ENCODE measurements around the gene DDX49. TPM values are rescaled to one million over a fixed set of nuclear protein-coding genes. Genes with fewer than 3 reads are reported as not detected.
"Not testable (repeated sequence)": the region's sequence is repeated elsewhere in the genome, so short reads cannot be mapped to it uniquely, and the experiment has no call there.

The DDX49 gene
- total and polyA plus RNA-seq, 2 donors (not counting 1 experiment from before 2014, with no cell fraction given): 38.9 to 47.5 TPM

DNA sequence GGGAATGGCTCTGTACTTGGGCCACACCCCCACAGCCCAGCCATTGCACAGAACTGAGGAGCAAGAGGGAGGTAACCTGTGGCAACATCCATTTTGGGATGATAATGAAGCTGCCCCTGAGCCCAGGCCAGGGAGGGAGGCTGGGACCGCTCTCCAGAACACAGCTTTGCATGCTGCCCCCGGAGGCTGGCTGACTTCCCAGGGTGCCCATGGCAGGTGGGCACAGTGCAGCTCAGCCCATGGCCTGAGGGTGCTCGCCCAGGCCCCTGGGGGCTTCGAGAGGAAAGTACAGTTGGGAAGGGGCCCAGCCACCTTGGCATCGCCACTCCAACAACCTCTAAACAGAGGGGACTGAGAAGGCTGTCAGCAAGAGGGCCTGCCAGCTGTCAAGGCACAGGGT lies 6.0 kb upstream of the DDX49 start:
- ATAC-seq (ENCODE audit: low read depth) (no peak), DNase-seq (no peak)
- H3K36me3 ChIP-seq (replicated peaks in 1 of 2; ENCODE audit: control extremely low read depth in 1 of 2, control insufficient read depth in 1 of 2, extremely low read depth in 1 of 2, insufficient read depth in 2 of 2, low read length in 1 of 2): peaks cover 0 to 50% of the 10 kb centered on the region in 2 experiments
- WGBS (ENCODE audit: insufficient coverage): 100% methylated on average over 3 of the region's 5 CpGs
- H4K20me1 ChIP-seq (ENCODE audit: control insufficient read depth, insufficient read depth, low read length, poor library complexity, severe bottlenecking): peaks cover 77% of the 10 kb centered on the region
- no peaks in the 10 kb centered on the region for H3K27me3 ChIP-seq (replicated peaks in 1 of 4; ENCODE audit: control extremely low read depth in 1 of 4, control insufficient read depth in 3 of 4, insufficient read depth in 4 of 4, low read length in 3 of 4)
- CTCF ChIA-PET: no interaction called here
- Mint-ChIP-seq H3K27me3 (no peaks in the 10 kb centered on the region), H3K4me3 (no peak overlapping the region), H3K9me3 (ENCODE audit: insufficient read depth) (no peaks in the 10 kb centered on the region), H3K4me1 (peaks cover 24% of the 10 kb centered on the region), H3K27ac (no peak overlapping the region)
- H3K4me2 ChIP-seq (replicated peaks; ENCODE audit: low read depth, low read length, poor library complexity, severe bottlenecking): no peak overlapping the region
- peaks cover 84% of the 10 kb centered on the region for H3K79me2 ChIP-seq (ENCODE audit: control insufficient read depth, insufficient read depth, low read length)
- H3K27ac ChIP-seq (ENCODE audit: low read length in 2 of 2): no peak overlapping the region
- H2AFZ ChIP-seq (ENCODE audit: insufficient read depth, low read depth, low read length, poor library complexity, severe bottlenecking): no peak overlapping the region
- TF ChIP-seq, protein P1, sequence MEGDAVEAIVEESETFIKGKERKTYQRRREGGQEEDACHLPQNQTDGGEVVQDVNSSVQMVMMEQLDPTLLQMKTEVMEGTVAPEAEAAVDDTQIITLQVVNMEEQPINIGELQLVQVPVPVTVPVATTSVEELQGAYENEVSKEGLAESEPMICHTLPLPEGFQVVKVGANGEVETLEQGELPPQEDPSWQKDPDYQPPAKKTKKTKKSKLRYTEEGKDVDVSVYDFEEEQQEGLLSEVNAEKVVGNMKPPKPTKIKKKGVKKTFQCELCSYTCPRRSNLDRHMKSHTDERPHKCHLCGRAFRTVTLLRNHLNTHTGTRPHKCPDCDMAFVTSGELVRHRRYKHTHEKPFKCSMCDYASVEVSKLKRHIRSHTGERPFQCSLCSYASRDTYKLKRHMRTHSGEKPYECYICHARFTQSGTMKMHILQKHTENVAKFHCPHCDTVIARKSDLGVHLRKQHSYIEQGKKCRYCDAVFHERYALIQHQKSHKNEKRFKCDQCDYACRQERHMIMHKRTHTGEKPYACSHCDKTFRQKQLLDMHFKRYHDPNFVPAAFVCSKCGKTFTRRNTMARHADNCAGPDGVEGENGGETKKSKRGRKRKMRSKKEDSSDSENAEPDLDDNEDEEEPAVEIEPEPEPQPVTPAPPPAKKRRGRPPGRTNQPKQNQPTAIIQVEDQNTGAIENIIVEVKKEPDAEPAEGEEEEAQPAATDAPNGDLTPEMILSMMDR (IDR thresholded peaks at IDR 0.05): no peak
- no peak for TF ChIP-seq EZH2 (IDR thresholded peaks at IDR 0.05; ENCODE audit: borderline replicate concordance, insufficient read depth, low read depth, low read length, poor library complexity, severe bottlenecking)
- no peaks in the 10 kb centered on the region for H3K9me3 ChIP-seq (ENCODE audit: control extremely low read depth in 1 of 3, control insufficient read depth in 2 of 3, insufficient read depth in 1 of 3, low read length in 2 of 3)
- H3K4me3 ChIP-seq (ENCODE audit: control extremely low read depth in 1 of 5, extremely low read depth in 1 of 5, insufficient read depth in 1 of 5, low read depth in 2 of 5, low read length in 4 of 5): no peak overlapping the region
- H3K4me1 ChIP-seq (ENCODE audit: control insufficient read depth in 2 of 2, insufficient read depth in 2 of 2, low read length in 2 of 2): peaks cover 7 to 14% of the 10 kb centered on the region in 2 donors
- no peak overlapping the region for H3K9ac ChIP-seq (ENCODE audit: low read length)
- intact Hi-C loops (cut with micrococcal nuclease): no loop called here
- POLR2A ChIA-PET: no interaction called here

DNA sequence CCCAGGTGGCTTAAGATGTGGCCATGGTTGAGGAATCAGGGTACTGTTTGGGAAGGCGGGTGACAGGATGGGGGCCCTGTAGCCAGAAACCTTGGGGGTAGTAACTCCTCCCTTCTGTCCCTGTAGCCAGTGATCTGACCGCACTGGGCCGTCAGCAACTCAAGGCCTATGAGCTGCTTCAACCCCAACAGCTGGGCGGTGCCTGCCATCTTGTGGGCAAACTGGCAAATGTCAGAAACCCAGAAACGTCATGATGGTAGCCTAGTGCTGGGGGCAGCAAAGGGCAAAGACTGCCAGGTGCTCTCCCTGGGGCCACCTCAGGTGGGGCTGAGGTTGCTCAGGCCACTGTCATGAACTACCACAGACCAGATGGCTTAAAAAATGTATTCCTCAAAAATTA lies 3.9 kb upstream of the DDX49 start:
- Histone ChIP-seq H3K9me3 (ENCODE audit: control extremely low read depth in 1 of 3, control insufficient read depth in 2 of 3, insufficient read depth in 1 of 3, low read length in 2 of 3) (no peaks in the 10 kb centered on the region), H3K36me3 (replicated peaks in 1 of 2; ENCODE audit: control extremely low read depth in 1 of 2, control insufficient read depth in 1 of 2, extremely low read depth in 1 of 2, insufficient read depth in 2 of 2, low read length in 1 of 2) (peaks cover 0 to 33% of the 10 kb centered on the region in 2 experiments), H3K4me3 (ENCODE audit: control extremely low read depth in 1 of 5, extremely low read depth in 1 of 5, insufficient read depth in 1 of 5, low read depth in 2 of 5, low read length in 4 of 5) (no peak overlapping the region), H4K20me1 (ENCODE audit: control insufficient read depth, insufficient read depth, low read length, poor library complexity, severe bottlenecking) (peaks cover 67% of the 10 kb centered on the region), H3K27ac (ENCODE audit: low read length in 2 of 2) (no peak overlapping the region), H3K4me2 (replicated peaks; ENCODE audit: low read depth, low read length, poor library complexity, severe bottlenecking) (no peak overlapping the region), H3K79me2 (ENCODE audit: control insufficient read depth, insufficient read depth, low read length) (peaks cover 86% of the 10 kb centered on the region), H3K27me3 (replicated peaks in 1 of 4; ENCODE audit: control extremely low read depth in 1 of 4, control insufficient read depth in 3 of 4, insufficient read depth in 4 of 4, low read length in 3 of 4) (no peaks in the 10 kb centered on the region), H3K9ac (ENCODE audit: low read length) (no peak overlapping the region), H3K4me1 (ENCODE audit: control insufficient read depth in 2 of 2, insufficient read depth in 2 of 2, low read length in 2 of 2) (peaks cover 17 to 26% of the 10 kb centered on the region in 2 donors), H2AFZ (ENCODE audit: insufficient read depth, low read depth, low read length, poor library complexity, severe bottlenecking) (no peak overlapping the region)
- WGBS (ENCODE audit: insufficient coverage): 72% methylated on average over 5 of the region's 5 CpGs
- Mint-ChIP-seq H3K9me3 (ENCODE audit: insufficient read depth) (no peaks in the 10 kb centered on the region), H3K4me3 (peak overlapping the region; percentile 39), H3K27ac (peak overlapping the region; percentile 56), H3K4me1 (peaks cover 40% of the 10 kb centered on the region), H3K27me3 (no peaks in the 10 kb centered on the region)
- DNase-seq: peak; percentile 57
- POLR2A ChIA-PET: no interaction called here
- intact Hi-C loops (cut with micrococcal nuclease): loop anchor here (5.0 kb wide), 2 partner anchors 83 to 1403 kb away; partner anchors contain the start of genes PGLS and UPF1
- ATAC-seq (ENCODE audit: low read depth): no peak
- CTCF ChIA-PET: interaction anchor here (0.6 to 0.8 kb wide), 2 partner anchors 71 to 395 kb away, joined by 3 read pairs; no protein-coding TSS in a partner anchor
- TF ChIP-seq EZH2 (IDR thresholded peaks at IDR 0.05; ENCODE audit: borderline replicate concordance, insufficient read depth, low read depth, low read length, poor library complexity, severe bottlenecking): no peak
- TF ChIP-seq, protein P1 (IDR thresholded peaks at IDR 0.05): peak; percentile 38

DNA sequence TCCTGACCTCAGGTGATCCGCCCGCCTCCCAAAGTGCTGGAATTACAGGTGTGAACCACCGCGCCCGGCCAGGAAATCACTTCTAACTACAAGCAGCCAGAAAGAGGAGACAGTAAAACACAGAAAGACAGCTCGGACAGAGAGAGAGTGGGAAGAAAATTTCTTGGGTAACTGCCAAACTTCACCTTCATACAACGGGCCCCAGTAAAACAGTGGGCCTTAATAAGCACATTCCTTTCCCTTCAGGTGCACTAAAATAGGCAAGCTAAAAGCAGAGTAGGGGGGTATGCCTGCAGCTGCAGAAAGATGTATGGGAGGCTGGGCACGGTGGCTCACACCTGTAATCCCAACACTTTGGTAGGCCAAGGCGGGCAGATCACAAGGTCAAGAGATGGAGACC lies 1.9 kb upstream of the DDX49 start:
- WGBS (ENCODE audit: insufficient coverage): no CpG with 5 or more reads among the region's 9 CpGs
- H3K9ac ChIP-seq (ENCODE audit: low read length): not testable (repeated sequence)

More for the DNA sequence above, 1.9 kb upstream of the DDX49 start:
- H3K4me2 ChIP-seq (replicated peaks; ENCODE audit: low read depth, low read length, poor library complexity, severe bottlenecking); H3K27me3 Mint-ChIP-seq; H3K27me3 ChIP-seq (replicated peaks in 1 of 4; ENCODE audit: control extremely low read depth in 1 of 4, control insufficient read depth in 3 of 4, insufficient read depth in 4 of 4, low read length in 3 of 4); H3K4me3 ChIP-seq (ENCODE audit: control extremely low read depth in 1 of 5, extremely low read depth in 1 of 5, insufficient read depth in 1 of 5, low read depth in 2 of 5, low read length in 4 of 5); ATAC-seq (ENCODE audit: low read depth); H3K9me3 ChIP-seq (ENCODE audit: control extremely low read depth in 1 of 3, control insufficient read depth in 2 of 3, insufficient read depth in 1 of 3, low read length in 2 of 3); H3K27ac ChIP-seq (ENCODE audit: low read length in 2 of 2); H3K9me3 Mint-ChIP-seq (ENCODE audit: insufficient read depth); CTCF ChIA-PET; DNase-seq; H2AFZ ChIP-seq (ENCODE audit: insufficient read depth, low read depth, low read length, poor library complexity, severe bottlenecking): not testable (repeated sequence)
- peaks cover 0 to 37% of the 10 kb centered on the region in 2 experiments for H3K36me3 ChIP-seq (replicated peaks in 1 of 2; ENCODE audit: control extremely low read depth in 1 of 2, control insufficient read depth in 1 of 2, extremely low read depth in 1 of 2, insufficient read depth in 2 of 2, low read length in 1 of 2)
- H3K4me3 Mint-ChIP-seq: peak overlapping the region; percentile 76
- intact Hi-C loops (cut with micrococcal nuclease): loop anchor here (5.0 kb wide), 2 partner anchors 85 to 1405 kb away; partner anchors contain the start of genes PGLS and UPF1
- H3K4me1 Mint-ChIP-seq: peaks cover 44% of the 10 kb centered on the region
- peaks cover 68% of the 10 kb centered on the region for H4K20me1 ChIP-seq (ENCODE audit: control insufficient read depth, insufficient read depth, low read length, poor library complexity, severe bottlenecking)
- POLR2A ChIA-PET: interaction anchor here (0.5 kb wide), 1 partner anchor 286 kb away, joined by 6 read pairs; the partner anchor contains the start of gene NR2C2AP
- H3K27ac Mint-ChIP-seq: peak overlapping the region; percentile 46
- peaks cover 17 to 27% of the 10 kb centered on the region in 2 donors for H3K4me1 ChIP-seq (ENCODE audit: control insufficient read depth in 2 of 2, insufficient read depth in 2 of 2, low read length in 2 of 2)
- peaks cover 89% of the 10 kb centered on the region for H3K79me2 ChIP-seq (ENCODE audit: control insufficient read depth, insufficient read depth, low read length)
